Neutrophil (primary cell): ENCODE data around the gene ART1.

Experiments used
- H3K27ac ChIP-seq: fragments of 200-600 bp; sonication (generic); 2 replicates; pipeline ENCODE4 v1.5.1; 2016; ENCODE audit warnings: mild to moderate bottlenecking, moderate library complexity
- H3K27me3 ChIP-seq: fragments of 200-600 bp; sonication (generic); 2 replicates; pipeline ENCODE4 v1.6.0; 2016; ENCODE audit warnings: mild to moderate bottlenecking
- H3K36me3 ChIP-seq: fragments of 200-600 bp; sonication (generic); 2 replicates; pipeline ENCODE4 v1.5.1; 2017
- H3K4me1 ChIP-seq, 2 experiments: fragments of 200-600 bp in 1 of 2; sonication (generic) in 1 of 2; 1 replicate in 1 of 2; 2 replicates in 1 of 2; pipeline versions ENCODE4 v1.5.1 to v1.6.1; 2013 to 2016; ENCODE audit warnings: low read depth in 1 of 2, low read length in 1 of 2, mild to moderate bottlenecking in 1 of 2, moderate library complexity in 1 of 2; ENCODE audit not compliant: control insufficient read depth in 1 of 2, insufficient read depth in 1 of 2
- H3K4me3 ChIP-seq, 2 experiments: fragments of 200-600 bp in 1 of 2; sonication (generic) in 1 of 2; 1 replicate in 1 of 2; 2 replicates in 1 of 2; pipeline ENCODE4 v1.5.1; 2013 to 2016; ENCODE audit warnings: low read depth in 1 of 2, low read length in 1 of 2, mild to moderate bottlenecking in 1 of 2, moderate library complexity in 1 of 2
- H3K9me3 ChIP-seq: fragments of 200-600 bp; sonication (generic); 2 replicates; pipeline ENCODE4 v1.5.1; 2016
- TF ChIP-seq, protein P1 (sequence below): fragments of 200-600 bp; sonication (generic); IDR thresholded peaks from 2 replicates; pipeline ENCODE4 v1.5.1; 2016; ENCODE audit warnings: antibody characterized with exemption

Gene ART1

DNA sequence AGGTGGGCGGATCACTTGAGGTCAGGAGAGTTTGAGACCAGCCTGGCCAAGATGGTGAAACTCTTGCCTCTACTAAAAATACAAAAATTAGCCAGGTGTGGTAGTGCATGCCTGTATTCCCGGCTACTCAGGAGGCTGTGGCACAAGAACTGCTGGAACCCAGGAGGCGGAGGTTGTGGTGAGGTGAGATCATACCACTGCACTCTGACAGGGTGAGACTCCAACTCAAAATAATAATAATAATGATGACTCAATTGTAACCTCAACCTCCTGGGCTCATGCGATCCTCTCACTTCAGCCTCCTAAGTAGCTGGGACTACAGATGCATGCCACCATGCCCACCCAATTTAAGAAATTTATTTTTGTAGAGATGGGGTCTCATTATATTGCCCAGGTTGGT lies 41.8 kb downstream of the ART1 start:
- TF ChIP-seq, protein P1, sequence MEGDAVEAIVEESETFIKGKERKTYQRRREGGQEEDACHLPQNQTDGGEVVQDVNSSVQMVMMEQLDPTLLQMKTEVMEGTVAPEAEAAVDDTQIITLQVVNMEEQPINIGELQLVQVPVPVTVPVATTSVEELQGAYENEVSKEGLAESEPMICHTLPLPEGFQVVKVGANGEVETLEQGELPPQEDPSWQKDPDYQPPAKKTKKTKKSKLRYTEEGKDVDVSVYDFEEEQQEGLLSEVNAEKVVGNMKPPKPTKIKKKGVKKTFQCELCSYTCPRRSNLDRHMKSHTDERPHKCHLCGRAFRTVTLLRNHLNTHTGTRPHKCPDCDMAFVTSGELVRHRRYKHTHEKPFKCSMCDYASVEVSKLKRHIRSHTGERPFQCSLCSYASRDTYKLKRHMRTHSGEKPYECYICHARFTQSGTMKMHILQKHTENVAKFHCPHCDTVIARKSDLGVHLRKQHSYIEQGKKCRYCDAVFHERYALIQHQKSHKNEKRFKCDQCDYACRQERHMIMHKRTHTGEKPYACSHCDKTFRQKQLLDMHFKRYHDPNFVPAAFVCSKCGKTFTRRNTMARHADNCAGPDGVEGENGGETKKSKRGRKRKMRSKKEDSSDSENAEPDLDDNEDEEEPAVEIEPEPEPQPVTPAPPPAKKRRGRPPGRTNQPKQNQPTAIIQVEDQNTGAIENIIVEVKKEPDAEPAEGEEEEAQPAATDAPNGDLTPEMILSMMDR = no peak
- Histone ChIP-seq H3K36me3 (peaks cover 97% of the 10 kb centered on the region), H3K27me3 (no peaks in the 10 kb centered on the region), H3K9me3 (no peaks in the 10 kb centered on the region), H3K4me1 (no peaks in the 10 kb centered on the region), H3K4me3 (no peak overlapping the region), H3K27ac (no peak overlapping the region)

DNA sequence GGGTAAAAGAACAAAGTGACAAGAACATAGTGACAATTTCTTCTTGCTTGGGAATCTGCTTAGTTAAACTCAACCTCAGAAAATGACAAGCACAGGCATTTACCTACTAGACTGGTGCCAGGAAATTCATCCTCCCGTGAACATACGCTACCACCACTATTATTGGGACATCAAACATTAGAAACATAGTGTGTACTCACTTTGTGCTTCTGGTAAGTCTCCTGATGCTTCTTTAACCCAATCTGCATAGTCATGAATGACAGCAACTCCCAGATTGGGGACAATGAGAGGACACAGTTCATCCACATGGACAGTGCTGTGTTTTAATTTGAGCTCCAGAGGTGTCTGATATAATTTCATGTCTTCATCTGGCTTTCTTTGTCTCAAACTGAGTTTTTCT lies 55.5 kb downstream of the ART1 start:
- H3K36me3 ChIP-seq = peaks cover 100% of the 10 kb centered on the region
- H3K27ac ChIP-seq = no peak overlapping the region
- no peaks in the 10 kb centered on the region for H3K4me1 ChIP-seq
- no peaks in the 10 kb centered on the region for H3K27me3 ChIP-seq
- TF ChIP-seq, protein P1 = no peak
- H3K4me3 ChIP-seq = no peak overlapping the region
- no peaks in the 10 kb centered on the region for H3K9me3 ChIP-seq

DNA sequence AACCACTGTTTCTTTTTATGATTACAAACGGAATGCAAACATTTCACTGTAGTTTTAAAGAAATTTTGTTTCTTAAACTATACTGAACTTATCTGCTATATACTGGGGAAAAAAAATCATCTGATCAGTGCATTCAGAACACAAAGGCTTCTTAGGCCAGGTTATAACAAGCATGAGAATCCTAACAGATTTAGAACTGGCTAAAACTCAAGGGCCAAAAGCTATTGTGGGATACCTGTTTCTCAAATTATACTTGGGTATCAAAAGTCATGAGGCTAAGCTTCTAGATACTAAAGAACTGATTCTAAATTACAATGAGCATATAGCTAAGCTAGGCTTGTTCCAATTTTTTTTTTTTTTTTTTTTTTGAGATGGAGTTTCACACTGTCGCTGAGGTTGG lies 56.0 kb downstream of the ART1 start:
- Histone ChIP-seq H3K9me3 (no peaks in the 10 kb centered on the region), H3K27ac (no peak overlapping the region), H3K27me3 (no peaks in the 10 kb centered on the region), H3K36me3 (peaks cover 100% of the 10 kb centered on the region), H3K4me1 (no peaks in the 10 kb centered on the region), H3K4me3 (no peak overlapping the region)
- TF ChIP-seq, protein P1 = no peak

DNA sequence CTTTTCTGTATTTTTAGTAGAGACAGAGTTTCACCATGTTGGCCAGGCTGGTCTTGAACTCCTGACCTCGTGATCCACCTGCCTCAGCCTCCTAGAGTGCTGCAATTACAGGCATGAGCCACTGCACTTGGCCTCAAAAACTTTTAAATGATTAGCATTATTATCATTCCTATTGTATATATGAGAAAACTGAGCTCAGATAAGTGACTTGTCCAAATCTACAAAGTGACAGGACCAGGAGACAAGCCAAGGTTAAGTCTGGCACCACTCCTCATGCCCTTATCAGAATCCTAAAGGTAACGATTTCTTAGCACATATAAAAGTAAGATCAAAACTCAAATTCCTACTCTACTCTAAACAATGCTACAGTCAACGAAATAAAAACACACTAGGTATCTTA lies 58.5 kb downstream of the ART1 start:
- Histone ChIP-seq H3K4me3 (no peak overlapping the region), H3K27me3 (no peaks in the 10 kb centered on the region), H3K36me3 (peaks cover 97% of the 10 kb centered on the region), H3K4me1 (no peaks in the 10 kb centered on the region), H3K9me3 (no peaks in the 10 kb centered on the region), H3K27ac (no peak overlapping the region)
- TF ChIP-seq, protein P1 = no peak

DNA sequence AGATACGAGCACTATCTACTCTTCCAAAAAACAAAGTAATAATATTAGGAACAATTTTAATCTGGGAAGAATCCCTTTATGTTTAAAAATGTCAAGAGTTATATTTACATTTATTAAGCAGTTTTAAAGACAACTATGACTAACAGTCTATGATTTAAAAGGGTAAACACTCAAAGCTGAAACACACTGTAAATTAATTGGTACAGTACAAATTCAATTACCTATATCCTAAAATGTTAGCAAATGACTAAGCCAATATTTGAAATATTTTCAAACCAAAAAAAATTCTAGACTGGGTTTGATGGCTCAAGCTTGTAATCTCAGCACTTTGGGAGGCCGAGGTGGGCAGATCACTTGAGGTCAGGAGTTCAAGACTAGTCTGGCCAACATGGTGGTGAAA lies 62.2 kb downstream of the ART1 start:
- H3K27me3 ChIP-seq = no peaks in the 10 kb centered on the region
- H3K36me3 ChIP-seq = peaks cover 87% of the 10 kb centered on the region
- TF ChIP-seq, protein P1 = no peak
- H3K9me3 ChIP-seq = no peaks in the 10 kb centered on the region
- no peak overlapping the region for H3K4me3 ChIP-seq
- H3K4me1 ChIP-seq = peaks cover 0 to 7% of the 10 kb centered on the region in 2 experiments
- H3K27ac ChIP-seq = no peak overlapping the region

DNA sequence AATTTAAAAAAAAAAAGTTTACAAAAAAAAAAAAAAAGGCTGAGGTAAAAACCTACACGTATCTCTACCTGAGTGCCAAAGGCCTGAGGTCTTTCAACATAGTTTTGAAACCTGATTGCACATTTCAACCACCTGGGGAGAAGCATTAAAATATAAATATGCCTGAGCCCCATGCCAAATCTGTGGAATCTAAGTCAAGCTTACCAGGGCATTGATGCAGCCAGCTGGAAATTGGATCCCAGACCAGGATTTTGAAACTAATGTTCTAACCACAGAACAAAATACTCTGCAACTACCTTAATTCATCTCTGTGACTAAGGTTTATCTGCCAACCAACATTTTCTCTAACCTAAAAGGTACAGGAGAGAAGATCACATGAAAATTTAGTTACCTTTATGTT lies 65.0 kb downstream of the ART1 start:
- H3K4me3 ChIP-seq = no peak overlapping the region
- peak overlapping the region; percentile 13 for H3K27ac ChIP-seq
- H3K36me3 ChIP-seq = peaks cover 87% of the 10 kb centered on the region

More for the DNA sequence above, 65.0 kb downstream of the ART1 start:
- TF ChIP-seq, protein P1 = no peak
- no peaks in the 10 kb centered on the region for H3K9me3 ChIP-seq
- H3K27me3 ChIP-seq = no peaks in the 10 kb centered on the region
- H3K4me1 ChIP-seq = peaks cover 0 to 7% of the 10 kb centered on the region in 2 experiments
